LoVo (cell line): ENCODE measurements around the gene IGSF21.
"Not testable (repeated sequence)": the region's sequence is repeated elsewhere in the genome, so short reads cannot be mapped to it uniquely, and the experiment has no call there.

Experiments
- DNase-seq: peaks from one replicate; pipeline ENCODE4 v3.0.0-alpha.2; 2016; ENCODE audit warnings: low spot score

IGSF21 gene

DNA sequence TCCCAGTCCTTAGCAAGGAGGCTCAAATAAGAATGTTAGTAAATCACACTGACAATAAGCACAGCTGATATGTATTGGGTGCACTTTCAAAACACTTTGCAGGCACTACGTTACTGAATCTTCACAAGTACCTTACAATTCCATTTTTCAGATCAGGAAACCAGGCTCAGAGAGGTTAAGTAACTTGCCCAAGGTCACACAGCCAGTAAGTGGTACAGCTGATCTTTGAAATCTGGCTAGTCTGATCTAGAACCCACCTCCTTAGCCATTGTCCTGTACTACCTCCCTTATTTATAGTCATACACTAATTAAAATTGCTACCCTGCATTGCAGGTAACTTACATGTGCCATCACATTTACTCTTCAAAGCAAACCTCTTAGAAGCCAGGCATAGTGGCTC lies 251.0 kb downstream of the IGSF21 start:
- no peak for DNase-seq

- peak; percentile 1 for DNase-seq
These were observed 252.7 kb downstream of the IGSF21 start for GRCh38 chr1:18360251-18360650.

DNA sequence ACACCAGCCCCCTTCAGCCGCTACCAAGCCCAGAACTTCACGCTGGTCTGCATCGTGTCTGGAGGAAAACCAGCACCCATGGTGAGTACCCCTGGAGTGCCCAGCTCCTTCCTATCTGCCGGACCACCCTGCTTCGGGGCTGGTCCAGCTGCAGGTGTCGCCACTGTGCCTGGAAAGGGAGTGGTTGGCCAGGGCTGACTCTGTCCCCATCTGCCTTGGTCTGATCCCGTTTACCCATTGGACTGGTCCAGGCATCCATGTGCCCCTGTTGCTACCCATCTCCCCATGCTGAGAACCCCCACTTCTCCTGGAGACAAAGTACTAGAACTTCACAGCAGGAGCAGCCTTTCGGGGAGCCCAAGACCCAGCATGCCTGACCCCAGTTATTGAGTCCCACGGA lies 254.6 kb downstream of the IGSF21 start:
- no peak for DNase-seq

- DNase-seq = no peak
These were observed 255.8 kb downstream of the IGSF21 start for GRCh38 chr1:18363436-18363835.

GRCh38 chr1:18365099-18365705 lies 257.6 kb downstream of the IGSF21 start:
- DNase-seq = no peak

DNA sequence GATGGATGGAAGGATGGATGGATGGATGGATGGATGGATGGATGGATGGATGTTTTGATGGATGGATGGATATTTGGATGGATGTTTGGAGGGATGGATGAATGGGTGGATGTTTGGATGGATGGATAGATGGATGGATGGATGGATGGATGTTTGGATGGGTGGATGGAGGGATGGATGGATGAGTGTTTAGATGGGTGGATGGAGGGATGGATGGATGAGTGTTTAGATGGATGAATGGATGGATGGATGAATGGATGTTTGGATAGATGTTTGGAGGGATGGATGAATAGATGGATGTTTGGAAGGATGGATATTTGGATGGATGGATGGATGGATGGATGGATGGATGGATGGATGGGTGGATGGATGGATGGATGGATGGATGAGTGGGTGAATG lies 264.9 kb downstream of the IGSF21 start:
- DNase-seq = not testable (repeated sequence)

DNA sequence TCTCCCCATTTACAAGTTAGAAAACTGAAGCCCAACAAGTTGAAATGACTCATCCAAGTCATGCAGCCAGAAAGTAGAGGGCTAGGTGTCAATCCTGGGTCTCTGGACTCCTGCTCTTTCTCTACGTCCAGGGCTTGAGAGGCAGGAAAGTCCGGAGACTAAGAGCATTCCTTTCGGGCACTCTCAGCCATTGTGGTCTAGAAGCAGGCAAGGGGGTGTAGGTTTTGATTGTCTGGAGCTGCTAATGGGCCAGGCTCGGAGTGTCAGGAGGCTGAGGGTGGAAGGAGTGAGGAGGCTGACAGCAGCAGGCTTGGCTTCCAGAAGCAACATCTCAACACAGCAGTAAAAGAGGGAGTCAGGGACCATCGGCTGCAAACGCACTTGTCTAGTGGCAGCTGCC lies 265.6 kb downstream of the IGSF21 start:
- no peak for DNase-seq

DNA sequence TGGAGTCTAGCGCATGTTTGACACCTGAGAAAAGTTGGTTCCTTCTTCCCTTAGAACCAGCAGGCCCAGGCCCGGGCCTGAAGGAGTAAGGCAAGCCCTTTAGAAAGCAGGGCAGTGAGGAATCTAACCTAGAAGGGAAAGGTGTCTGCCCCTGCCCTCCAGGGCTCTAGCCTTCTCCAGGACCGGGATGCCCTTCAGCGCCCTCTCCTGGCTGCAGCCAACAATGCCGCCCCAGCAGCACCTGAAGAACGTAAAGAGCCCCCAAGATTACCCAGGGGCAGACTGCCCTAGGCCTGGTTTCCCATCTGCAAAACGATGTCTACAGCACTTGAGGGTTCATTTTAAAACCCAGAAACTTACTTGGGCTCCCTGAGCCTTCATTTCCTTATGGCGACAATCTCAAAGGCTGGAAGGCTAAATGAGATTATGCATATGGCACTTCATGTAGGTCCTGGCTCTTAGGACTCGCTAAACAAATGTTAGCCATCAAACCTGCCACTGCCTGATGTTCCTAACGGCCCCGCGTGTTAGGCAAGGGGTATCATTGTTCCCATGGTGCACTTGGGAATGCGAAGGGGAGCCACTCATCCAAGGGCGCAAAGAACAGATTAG lies 266.4 kb downstream of the IGSF21 start:
- DNase-seq = no peak

- no peak for DNase-seq
These were observed 269.1 kb downstream of the IGSF21 start for GRCh38 chr1:18376661-18377060.

DNA sequence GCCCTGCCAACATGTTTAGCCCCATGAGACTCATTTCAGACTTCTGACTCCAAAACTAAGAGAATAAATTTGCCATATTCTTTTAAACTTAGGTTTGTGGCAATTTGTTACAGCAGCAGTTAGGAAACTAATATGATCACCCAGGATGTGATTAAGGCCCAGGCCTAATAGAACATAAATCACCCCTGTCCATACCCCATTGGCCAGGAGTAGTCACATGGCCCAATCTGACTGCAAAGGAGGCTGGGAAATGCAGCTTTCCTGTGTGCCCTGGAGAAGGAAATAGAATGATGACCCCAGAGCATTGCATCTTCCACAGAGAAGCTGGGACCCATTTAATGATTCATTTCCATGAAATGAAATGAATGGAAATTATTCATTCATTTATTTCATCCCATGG lies 272.7 kb downstream of the IGSF21 start:
- no peak for DNase-seq

DNA sequence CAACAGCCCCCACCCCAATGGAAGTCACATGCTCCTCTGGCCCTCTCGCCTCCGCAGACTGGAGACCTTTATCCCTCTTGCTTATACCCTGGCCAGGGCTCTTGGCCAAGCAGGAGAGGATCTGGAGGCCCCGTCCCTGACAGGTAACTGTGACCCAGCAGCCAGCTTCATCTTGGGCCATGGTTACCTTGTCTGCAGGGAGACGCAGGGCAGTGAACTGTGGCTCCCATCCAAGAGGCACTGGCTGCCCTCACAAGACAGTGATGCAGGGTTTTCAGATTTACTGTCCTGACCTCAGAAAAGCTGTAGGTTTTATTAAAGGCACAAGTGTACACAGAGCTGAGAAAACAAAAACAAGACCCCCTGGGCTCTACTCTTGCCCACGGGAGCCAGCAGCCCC lies 276.5 kb downstream of the IGSF21 start:
- no peak for DNase-seq

DNA sequence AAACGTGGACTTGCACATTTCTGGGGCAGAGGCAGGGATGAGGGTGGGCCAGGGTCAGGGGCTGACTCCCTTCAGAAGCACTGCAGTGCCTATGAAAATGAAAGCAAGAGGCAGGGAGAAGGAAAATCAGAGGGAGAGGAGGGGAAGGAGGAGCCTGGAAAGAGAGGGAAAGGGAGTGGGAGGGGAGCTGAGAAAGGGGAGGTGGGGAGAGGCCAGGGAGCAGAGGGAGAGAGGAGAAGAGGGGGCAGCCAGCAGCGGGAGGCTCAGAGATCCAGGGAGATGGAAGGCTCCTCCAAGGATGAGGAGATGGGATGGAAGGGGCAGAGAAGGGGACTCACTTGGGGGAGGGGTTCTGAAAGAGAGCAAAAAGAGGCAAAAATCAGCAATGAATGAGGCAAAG lies 276.9 kb downstream of the IGSF21 start:
- no peak for DNase-seq

- no peak for DNase-seq
These were observed 277.7 kb downstream of the IGSF21 start for GRCh38 chr1:18385239-18385790.

DNA sequence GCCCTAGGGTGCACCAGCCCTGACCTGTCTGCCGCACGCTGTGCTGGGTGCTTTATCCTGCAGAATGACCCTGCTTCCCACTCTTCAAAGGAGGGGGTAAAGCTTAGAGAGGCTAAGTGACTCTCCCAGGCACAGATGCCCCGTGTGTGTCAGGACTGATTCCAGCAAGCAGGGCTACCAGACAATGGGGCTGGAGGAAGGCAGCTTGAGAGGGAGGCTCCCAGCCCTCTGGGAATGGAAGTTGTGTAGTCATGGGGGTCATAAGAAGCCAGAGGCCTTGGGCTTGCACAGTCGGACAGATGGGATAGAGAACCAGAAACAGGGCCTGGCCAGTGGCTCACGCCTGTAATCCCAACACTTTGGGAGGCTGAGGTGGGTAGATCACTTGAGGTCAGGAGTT lies 279.0 kb downstream of the IGSF21 start:
- DNase-seq = no peak

- DNase-seq = no peak
These were observed 279.7 kb downstream of the IGSF21 start for GRCh38 chr1:18387307-18387706.

- DNase-seq = no peak
These were observed 283.4 kb downstream of the IGSF21 start for GRCh38 chr1:18390953-18391352.

- no peak for DNase-seq
These were observed 287.1 kb downstream of the IGSF21 start for GRCh38 chr1:18394563-18395156.

- DNase-seq = no peak
These were observed 288.8 kb downstream of the IGSF21 start for GRCh38 chr1:18396247-18396980.

- DNase-seq = no peak
These were observed 290.0 kb downstream of the IGSF21 start for GRCh38 chr1:18397641-18398040.

- no peak for DNase-seq
These were observed 291.4 kb downstream of the IGSF21 start for GRCh38 chr1:18398791-18399530.

GRCh38 chr1:18400347-18401102 lies 292.9 kb downstream of the IGSF21 start:
- peak; percentile 19 for DNase-seq
